Pons (tissue), 1 donor: Measurements from ENCODE around the gene LIN52.

ENCODE experiments used
- DNase-seq: peaks from one replicate; pipeline ENCODE4 v3.0.0-alpha.2; 2016; ENCODE audit warnings: low spot score

Gene LIN52

DNA sequence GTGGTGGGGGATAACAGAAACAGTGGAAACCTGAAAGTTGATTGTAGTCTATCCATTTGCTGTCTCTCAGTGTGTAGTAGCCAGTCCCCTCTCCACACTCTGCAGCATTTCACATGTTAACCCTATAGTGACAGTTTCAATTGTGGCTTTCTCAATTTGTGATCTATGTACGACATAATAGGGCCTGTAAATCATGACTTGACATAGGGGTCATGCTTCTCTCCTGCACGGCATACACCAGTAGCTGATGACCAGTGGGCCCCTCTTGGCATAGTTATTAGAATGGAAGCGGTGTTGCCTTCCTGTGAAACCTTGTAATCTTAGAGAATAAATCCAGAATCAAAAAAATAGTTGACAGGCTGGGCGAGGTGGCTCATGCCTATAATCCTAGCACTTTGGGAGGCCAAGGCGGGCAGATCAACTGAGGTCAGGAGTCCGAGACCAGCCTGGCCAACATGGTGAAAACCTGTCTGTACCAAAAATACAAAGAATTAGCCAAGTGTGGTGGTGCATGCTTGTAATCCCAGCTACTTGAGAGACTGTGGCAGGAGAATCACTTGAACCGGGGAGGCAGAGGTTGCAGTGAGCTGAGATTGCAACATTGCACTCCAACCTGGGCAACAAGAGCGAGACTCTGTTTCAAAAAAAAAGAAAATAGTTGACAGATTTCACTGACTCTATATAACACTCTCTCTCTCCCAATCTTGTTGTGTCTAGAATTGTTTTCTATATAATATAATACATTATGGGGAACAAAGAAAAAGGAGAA, 109.9 kb downstream of the LIN52 start:
- DNase-seq: no peak

DNA sequence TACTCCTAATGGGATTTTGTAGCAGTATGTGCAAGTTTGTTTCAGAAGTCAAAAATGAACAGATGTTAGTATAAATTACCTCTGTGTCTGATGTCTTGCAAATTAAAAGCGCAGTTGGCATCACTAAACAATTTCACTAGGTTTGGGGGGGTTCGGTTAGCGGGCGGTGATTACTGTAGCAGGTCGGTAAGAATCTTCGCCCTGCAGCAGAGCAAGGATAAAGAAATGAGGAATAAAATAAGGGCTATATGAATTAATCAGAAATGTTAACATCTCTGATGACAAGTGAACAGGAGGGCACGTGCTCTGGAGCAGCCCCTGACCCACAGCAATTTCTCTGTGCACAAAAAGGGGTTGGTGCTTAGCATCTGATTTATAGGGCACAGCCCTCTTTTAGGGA, 110.9 kb downstream of the LIN52 start:
- DNase-seq: no peak

DNA sequence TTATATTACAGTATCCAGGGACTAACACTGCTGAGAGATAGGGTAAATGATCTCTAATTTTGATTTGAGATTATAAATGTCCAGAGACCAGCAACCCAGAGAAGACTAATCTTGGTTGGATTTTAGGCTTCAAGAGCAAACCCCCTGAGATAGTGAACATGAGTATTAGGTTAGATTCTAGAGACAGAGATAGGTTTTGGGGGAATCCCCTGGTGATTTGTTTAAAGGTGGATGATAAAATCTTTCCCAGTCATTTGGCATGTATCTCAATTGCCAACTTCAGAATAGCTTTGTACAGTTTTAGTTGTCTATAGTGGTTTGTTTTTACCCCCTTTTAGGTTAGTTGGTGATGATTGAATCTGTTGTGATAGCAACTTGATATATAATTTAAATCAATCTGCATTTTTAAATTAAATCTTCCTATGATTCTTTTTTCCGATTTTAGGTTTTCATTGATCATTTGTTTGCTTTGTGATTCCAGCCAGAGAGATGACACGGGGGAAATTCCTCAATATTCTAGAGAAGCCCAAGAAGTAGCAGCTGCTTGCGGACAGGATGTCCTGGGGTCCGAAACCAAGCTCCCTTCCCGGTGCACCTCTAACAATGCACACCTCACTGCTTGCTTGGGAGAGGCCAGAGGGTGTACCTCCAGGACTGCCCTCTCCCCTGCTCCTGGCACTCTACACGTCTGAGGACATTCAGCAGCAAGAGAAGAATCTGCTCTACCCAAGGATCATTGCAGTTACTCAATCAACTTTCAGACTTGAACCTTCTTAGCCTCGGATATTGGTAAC, 113.9 kb downstream of the LIN52 start:
- DNase-seq: no peak

DNA sequence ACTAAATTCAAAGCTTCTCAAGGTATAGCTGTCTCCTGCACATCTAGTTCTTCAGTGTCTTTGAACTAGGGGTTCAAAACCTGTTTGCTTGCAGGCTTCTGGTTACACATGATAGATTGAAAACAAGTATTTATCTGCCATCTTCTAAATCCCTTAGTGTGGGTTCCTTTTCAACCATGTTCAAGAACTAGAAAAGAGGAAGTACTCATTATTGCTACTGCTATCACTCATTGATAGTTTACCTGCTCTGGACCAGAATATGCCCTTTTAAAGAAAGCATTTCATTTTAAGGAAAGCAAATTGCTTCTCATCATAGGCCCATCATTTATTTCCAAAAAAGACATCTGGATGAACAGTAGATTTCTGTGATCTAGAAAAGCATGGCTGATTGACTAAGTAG, 117.4 kb downstream of the LIN52 start:
- no peak for DNase-seq

DNA sequence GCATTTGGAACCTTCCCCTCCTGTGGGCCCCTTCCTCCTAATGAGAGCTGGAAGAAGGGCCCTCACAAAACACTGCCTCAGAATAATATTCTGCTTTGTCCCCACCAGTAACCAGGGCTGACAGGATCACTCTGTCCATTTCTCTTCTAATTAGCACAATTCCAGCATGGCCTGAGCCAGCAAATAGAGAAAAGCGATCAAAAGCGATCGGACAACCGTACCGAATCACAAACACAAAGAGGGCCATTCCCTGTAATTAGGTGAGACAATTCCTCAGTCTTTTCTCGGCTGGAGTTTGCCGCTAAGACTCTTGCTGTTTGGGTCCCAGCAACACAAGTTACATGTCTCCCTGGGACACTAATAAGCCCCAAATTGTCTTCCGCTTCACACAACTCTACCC, 118.9 kb downstream of the LIN52 start:
- no peak for DNase-seq

DNA sequence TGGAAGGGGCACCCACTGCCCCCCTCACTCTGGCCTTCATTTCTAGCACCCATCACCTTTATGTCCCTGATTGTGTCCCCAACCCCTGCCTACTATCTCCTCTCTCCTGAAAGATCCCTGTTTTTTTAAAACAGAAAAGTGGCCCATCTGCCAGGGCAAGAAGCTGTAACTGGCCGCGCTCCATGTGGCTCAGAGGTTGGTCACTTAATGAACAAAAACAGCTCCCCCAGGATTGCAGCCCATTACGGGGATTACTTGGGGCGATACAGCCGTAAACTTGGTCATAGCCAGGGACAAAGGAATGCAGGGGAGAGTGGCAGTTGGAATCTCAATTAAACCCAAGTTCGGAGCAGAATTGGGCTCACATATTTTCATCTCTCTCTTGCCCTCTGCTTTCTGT, 119.7 kb downstream of the LIN52 start:
- DNase-seq: no peak

DNA sequence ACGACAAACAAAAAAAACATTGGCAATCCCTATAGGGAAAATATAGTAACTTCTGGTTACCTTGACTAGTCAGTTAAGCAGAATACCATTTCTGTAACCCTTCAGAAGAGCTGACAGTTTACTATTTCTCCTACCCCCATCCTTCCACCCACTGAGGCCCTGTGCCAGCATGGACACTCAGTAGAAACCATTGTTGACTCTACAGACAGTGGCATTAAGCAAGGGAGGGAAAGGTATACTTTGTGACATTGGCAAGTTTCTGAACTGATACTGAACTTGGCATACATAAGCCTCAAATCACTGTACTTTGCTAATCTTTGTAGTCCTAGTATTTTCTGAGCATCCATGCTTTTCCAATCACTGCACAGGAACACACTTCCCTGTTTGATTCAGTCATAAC, 121.1 kb downstream of the LIN52 start:
- DNase-seq: no peak

DNA sequence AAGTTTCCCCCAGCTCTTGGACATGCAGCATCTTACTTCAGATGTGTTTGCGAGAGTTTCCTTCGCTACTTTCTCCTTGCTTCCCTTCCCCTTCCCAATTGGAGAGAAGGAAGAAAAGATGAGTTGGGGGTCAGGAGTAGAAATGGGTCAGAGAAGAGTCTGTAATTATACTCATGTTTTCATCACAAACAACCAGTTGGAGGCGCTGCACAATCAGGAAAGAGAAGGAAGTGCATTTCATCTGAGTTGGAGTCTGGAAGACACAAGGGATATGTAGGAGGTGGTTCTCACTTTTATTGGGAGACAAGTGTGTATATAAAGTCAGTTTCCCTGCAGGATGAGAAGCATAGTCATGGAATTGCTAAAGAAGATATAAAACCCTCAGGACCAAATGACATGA, 123.2 kb downstream of the LIN52 start:
- peak; percentile 26 for DNase-seq

DNA sequence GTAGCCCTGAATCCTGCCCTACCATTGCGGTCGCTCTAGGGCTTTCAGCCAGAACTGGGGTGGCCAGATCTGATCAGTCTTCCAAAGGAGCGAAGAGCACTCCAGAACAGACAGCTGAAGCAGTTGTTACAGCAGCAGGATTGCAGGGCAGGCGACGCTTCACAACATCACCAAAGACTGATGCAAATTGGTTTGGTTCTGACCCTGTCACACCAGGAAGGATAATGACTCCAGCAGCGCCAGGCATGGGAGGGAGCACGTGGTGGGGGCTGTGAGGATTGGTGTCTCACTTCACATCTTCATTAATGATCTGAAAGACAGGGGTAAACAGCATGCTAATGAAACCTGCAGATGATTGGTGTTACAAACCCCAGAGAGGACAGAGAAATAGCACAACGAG, 123.9 kb downstream of the LIN52 start:
- no peak for DNase-seq

DNA sequence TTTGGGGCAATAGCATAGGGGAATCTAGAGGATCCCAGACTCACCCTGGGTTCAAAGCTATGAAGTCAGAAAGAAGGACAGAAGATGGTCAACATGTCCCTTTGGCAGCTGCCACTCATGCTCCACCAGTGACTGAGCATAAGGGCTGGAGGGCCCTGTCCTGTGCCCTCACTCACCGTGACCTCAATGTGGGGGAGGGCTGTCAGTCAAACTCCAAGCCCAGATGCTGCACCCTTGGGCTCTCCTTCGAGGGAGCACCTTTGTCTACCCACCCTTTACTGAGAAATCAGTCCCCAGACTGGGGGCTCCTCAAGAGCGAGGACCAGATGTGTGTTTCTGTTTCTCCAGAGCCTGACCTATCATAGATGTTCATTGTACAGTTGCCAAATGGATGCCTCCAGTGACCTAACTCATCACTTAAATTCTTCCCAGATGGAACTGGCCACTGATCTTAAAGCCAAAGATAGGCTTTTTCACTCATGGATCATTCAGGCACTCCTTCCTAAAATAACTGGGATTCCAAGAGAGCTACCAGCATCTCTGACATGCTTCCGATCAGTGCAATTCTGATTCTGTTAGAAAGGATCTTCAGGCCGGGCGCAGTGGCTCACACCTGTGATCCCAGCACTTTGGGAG, 127.3 kb downstream of the LIN52 start:
- no peak for DNase-seq

DNA sequence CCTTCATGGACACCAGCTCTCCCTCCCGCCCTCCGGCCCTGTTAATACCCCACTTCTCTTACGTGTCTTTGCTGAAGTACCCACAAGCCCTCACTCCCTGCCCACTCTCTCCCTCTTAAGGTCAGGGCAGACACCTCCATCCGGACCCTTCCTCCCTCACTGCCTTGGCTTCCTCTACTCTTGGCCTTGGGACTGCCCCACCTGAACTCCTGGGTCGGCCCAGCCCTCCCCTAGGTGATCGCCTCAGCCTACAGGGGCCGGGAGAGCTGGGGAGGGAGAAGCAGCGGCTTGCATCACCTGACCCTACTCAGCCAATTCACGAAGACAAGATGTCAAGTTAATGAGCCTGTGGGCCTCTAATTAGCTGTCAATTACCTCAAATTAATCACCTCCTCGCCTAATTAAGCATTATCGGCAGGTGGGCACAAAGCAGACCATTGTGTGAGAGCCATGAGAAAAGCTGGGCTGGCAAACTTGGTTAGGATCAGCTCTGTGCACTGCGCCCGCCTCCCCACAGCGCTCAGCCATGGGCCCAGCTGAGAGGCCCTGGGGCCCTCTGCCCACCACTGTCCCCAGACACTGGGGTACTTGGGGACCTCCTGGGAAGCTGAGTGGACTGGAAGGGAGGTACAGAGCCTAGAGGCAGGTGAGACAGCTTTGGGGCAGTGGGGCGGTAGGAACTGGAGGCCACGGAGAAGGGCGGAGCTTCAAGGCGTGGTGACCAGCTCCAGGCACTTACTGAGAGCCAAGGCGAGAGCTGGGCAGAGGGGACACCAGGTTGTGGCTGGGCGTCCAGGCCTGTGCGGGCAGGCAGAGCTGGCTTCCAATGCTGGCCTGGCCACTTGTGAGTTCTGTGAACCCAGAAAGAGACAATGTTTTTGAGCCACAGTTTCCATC, 129.4 kb downstream of the LIN52 start:
- no peak for DNase-seq

DNA sequence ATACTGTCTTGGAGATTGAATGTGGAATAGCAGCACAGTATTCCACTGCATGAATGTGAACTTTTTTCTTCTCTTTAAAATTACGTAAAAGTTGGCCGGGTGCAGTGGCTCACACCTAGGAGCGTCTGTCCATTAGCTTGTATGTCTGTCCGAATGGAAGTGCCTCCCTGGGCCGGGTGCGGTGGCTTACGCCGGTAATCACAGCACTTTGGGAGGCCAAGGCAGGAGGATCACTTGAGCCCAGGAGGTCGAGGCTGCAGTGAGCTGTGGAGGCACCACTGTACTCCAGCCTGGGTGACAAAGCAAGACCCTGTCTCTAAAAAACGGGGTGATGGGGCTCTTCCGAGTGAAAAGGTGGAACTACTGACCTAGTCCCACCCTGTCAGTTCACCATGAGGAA, 131.9 kb downstream of the LIN52 start:
- DNase-seq: no peak

DNA sequence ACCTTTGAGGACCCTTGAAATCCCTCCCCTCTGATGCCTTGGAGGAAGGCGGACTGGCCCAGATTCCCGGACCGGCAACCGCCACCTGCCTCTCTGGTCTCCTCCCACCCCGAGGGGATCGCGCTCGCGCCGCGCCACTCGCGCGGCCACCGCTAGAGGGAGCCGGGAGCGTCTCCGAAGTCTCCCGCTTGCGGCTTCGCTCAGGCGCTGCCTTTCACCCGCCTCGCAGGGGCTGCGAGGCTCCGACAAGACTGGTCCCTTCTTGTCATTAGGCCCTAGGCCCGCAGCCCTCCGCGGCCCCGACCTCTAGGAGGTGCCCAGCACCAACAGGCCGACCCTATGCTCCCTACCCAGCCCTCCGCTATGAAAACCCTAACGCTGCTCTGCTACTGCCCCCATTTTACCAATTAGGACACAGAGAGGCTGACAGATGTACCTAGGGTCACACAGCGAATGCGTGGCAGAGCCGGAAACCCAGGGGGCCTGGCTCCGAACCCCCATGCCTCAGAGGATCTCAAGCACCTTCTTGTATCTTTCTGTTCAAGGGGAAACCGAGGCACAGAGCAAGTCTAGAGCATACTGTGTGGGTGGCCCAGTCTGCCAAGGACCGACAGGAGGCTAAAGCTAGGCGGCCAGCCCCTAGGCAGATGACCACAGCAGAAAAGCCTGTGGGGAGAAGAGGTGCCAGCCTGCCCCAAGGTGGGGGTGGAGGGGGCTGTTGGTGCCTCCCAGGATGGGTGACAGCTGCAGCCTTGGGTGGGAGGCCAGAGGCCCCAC, 133.1 kb downstream of the LIN52 start:
- DNase-seq: peak; percentile 39

DNA sequence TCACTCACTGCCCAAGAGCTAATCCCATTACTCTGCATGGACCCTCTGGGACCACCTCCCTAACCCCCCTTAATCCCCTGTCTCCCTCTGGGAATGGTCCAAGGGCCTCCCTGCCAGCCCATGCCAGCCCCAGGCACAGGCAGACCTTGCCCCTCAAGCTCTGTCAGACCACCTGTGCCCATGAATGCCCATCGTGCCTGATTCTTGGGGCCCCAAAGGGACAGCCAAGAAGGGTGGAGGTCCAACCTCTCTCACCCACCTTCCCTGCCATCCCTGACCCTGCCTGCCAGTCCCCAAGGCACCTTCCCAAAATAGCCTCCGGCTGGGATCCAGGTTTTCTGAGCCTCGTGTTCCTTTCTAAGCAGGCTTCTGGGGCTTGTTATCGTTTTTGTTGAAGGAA, 133.7 kb downstream of the LIN52 start:
- DNase-seq: no peak

DNA sequence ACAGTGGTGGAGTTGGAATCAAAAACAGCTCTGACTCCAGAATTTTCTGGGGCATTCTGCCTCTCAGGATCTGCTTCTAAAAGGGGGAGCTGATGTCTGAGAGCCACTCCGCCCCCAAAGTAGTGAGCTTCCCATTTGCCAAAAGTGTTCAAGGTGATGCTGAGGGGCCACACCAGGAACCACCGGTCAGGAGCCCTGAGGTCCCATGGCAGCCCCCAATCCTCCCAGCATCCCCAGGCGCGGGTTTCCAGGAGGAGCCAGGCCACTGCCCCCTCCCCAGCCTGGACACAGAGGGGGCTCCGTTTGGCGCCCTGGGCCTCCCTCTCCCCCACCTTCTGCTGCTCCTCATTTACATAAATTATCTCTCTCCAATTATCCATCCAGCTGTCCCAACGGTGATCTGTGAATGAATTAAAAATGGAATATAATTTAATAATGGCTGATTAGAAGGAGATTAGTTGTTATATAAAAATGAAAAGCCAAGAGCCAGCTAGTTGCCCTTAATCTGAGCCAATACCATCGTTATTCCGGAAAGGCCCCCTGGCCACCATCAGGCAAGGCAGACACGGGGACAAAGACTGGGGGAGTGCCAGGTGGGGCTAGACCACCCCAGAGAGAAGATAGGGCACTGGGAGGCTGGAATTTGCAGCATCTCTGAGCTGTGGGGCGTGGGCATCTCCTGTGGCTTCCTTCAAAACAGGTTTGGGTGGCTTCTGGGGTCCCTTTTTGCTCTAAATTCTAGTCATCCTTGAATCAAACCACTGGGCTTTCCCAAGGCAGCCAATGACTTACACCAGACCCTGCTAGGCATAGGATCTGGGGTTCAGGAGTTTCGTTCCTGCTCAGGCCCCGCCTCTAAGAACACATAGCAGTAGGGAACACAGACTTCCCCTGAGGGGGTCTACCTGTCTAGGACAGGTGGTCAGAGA, 134.8 kb downstream of the LIN52 start:
- DNase-seq: no peak

DNA sequence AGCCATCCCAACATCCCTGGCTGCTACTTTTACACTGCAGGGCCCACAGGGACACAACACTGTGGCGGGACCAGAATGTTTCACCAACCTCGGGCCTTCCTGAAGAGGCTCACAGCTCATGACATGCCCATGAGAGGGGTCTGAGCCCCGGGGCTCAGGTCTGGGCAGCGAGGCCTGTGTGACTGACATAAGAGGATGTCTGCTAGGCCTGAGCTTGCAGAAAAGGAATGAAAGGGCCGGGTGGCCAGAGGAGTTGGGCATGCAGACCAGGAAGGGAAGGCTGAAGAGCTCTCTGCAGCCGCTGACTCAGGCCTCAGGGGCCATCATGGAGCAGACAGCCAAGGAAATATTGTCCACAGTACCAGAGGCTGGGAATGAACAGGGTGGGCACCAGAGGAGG, 136.2 kb downstream of the LIN52 start:
- DNase-seq: no peak

DNA sequence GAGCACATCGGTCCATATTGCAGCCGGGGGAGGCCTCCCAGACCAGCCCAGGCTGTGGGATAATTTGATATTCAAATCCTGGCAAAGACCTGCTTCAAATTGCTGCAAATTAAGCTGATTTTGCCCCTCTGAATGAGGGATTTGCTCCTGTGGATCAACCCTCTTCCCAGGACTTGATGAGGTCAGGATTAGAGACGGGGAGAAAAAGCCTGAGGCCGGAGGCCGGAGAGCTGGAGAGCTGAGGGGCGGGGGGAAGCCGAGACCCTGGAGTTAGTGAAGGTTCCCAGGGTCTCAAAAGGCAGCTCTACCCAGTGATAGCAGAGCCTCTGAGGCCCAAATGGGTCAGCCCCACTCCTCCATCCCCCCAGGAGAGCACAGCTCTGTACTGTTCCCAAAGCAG, 137.0 kb downstream of the LIN52 start:
- DNase-seq: no peak

DNA sequence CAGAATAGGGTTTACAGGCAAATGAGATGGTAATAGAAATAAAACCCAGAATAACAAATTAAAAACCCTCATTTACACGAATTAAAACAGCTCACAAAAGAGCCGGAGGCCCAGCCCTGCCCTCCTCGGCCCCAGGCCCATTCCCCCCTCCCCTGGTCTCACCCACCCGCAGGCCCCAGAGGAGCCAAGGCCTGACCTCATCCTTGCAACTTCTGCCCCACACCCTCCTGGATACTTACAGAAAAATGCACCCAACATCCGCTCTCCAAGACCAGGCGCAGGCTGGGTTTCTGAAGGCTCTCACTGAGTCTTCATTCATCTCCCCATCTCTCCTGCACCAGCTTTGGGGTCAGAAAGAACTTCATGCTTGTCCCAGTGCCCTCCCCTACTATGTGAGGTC, 138.3 kb downstream of the LIN52 start:
- DNase-seq: no peak

DNA sequence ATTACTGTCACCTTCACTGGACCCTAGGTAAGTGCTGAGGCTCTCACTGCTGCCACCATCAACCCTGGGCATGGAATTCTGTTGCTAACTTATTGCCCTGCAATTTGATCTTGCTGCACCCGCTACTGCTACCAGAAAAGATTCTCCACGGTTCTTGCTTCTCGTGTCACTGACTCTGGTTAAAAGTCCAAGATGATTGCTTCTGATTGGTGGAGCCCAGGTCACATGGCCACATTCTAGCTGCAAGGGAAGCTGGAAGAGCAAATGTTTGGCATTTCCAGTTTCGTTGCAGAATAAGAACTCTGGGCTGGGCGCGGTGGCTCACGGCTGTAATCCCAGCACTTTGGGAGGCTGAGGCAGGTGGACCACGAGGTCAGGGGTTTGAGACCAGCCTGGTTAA, 147.0 kb downstream of the LIN52 start:
- no peak for DNase-seq

DNA sequence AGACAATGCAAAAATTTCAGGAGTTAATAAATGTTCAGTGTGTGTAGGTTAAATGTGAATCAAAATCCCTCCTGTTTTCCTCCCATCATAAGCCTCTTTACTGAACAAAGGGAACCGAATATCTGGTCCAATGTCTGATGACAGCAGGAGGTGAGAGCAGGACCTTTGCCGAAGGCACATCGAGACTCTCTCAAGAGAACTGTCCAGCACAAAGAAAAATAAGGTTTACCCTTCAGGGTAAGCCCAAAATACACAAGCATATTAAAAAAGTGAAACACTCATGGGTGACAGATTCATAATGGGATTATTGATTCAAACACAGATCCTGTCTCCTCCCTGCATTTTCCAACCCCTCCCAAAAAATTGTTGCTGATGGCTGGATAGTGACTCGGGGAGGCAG, 150.3 kb downstream of the LIN52 start:
- DNase-seq: no peak
